Endothelial cell of hepatic sinusoid (primary cell): ENCODE results near the gene PRKAR1B.

ENCODE experiments used
- in situ Hi-C: cut with HindIII; loops from 2 replicates; pipeline ENCODE4 v1.10.0; 2017; ENCODE audit warnings: low sequenced_read_pairs

The PRKAR1B gene

GRCh38 chr7:552151-552867 is 174.8 kb downstream of the PRKAR1B start:
- in situ Hi-C loops: loop anchor here (10.0 kb wide), 1 partner anchor 58 kb away; no protein-coding TSS in a partner anchor

- in situ Hi-C loops: loop anchor here (10.0 kb wide), 1 partner anchor 57 kb away; no protein-coding TSS in a partner anchor
These were observed 175.5 kb downstream of the PRKAR1B start for GRCh38 chr7:551615-551970.

GRCh38 chr7:550881-551614 is 176.0 kb downstream of the PRKAR1B start:
- in situ Hi-C loops: loop anchor here (10.0 kb wide), 1 partner anchor 56 kb away; no protein-coding TSS in a partner anchor

GRCh38 chr7:549891-550625 is 177.0 kb downstream of the PRKAR1B start:
- in situ Hi-C loops: loop anchor here (5.0 to 10.0 kb wide), 3 partner anchors 55 to 117 kb away; no protein-coding TSS in a partner anchor

- in situ Hi-C loops: loop anchor here (5.0 kb wide), 2 partner anchors 58 to 118 kb away; no protein-coding TSS in a partner anchor
These were observed 177.8 kb downstream of the PRKAR1B start for GRCh38 chr7:549066-549890.

GRCh38 chr7:548401-548800 is 178.7 kb downstream of the PRKAR1B start:
- in situ Hi-C loops: loop anchor here (5.0 kb wide), 2 partner anchors 59 to 119 kb away; no protein-coding TSS in a partner anchor

- in situ Hi-C loops: loop anchor here (5.0 kb wide), 2 partner anchors 62 to 122 kb away; no protein-coding TSS in a partner anchor
These were observed 181.6 kb downstream of the PRKAR1B start for GRCh38 chr7:545470-545869.

GRCh38 chr7:544338-545221 is 182.5 kb downstream of the PRKAR1B start:
- in situ Hi-C loops: loop anchor here (5.0 kb wide), 2 partner anchors 63 to 123 kb away; no protein-coding TSS in a partner anchor

GRCh38 chr7:543501-544337 is 183.4 kb downstream of the PRKAR1B start:
- in situ Hi-C loops: no loop called here

- in situ Hi-C loops: no loop called here
These were observed 184.2 kb downstream of the PRKAR1B start for GRCh38 chr7:542713-543500.

- in situ Hi-C loops: no loop called here
These were observed 184.9 kb downstream of the PRKAR1B start for GRCh38 chr7:542131-542712.

GRCh38 chr7:541661-542060 is 185.4 kb downstream of the PRKAR1B start:
- in situ Hi-C loops: no loop called here

- in situ Hi-C loops: no loop called here
These were observed 186.1 kb downstream of the PRKAR1B start for GRCh38 chr7:540997-541396.

GRCh38 chr7:540579-540978 is 186.5 kb downstream of the PRKAR1B start:
- in situ Hi-C loops: no loop called here

- in situ Hi-C loops: no loop called here
These were observed 187.2 kb downstream of the PRKAR1B start for GRCh38 chr7:539731-540411.

GRCh38 chr7:538764-539685 is 188.1 kb downstream of the PRKAR1B start:
- in situ Hi-C loops: no loop called here
